ENCODE data around the gene INO80B. TPM values are rescaled to one million over a fixed set of nuclear protein-coding genes. Genes with fewer than 3 reads are reported as not detected.
"Not testable (repeated sequence)": the region's sequence is repeated elsewhere in the genome, so short reads cannot be mapped to it uniquely, and the experiment has no call there.

Gene INO80B
- polyA plus RNA-seq, 1 of the 3 experiments (the other 2 are of a cell fraction): 41.7 TPM

GRCh38 chr2:74419345-74419744 lies 35.5 kb upstream of the INO80B start:
- ChIA-PET CTCF (interaction anchor here (1.5 kb wide), 2 partner anchors 27 to 169 kb away, joined by 4 to 5 read pairs; no protein-coding TSS in a partner anchor), POLR2A (no interaction called here)
- 91% methylated on average over 1 of the region's 1 CpG for WGBS (ENCODE audit: low lambda C conversion rate)
- Histone ChIP-seq H2AFZ (ENCODE audit: low read depth) (no peak overlapping the region), H3K27ac (ENCODE audit: low read depth in 2 of 2, low read length in 1 of 2) (no peak overlapping the region), H3K4me2 (no peak overlapping the region), H3K4me1 (ENCODE audit: control insufficient read depth in 1 of 2, insufficient read depth in 2 of 2, low read depth in 1 of 2, low read length in 1 of 2) (peaks cover 0 to 16% of the 10 kb centered on the region in 2 experiments; a peak in 1 of 4 replicates), H3K27me3 (ENCODE audit: insufficient read depth) (no peaks in the 10 kb centered on the region), H3K79me2 (ENCODE audit: insufficient read depth) (no peaks in the 10 kb centered on the region), H3F3A (replicated peaks; ENCODE audit: insufficient read depth) (peaks cover 4% of the 10 kb centered on the region), H4K20me1 (ENCODE audit: insufficient read depth) (no peaks in the 10 kb centered on the region), H3K9me2 (no peaks in the 10 kb centered on the region), H3K4me3 (ENCODE audit: low read depth in 2 of 2, low read length in 1 of 2) (no peak overlapping the region), H3K36me3 (replicated peaks in 1 of 2; ENCODE audit: control insufficient read depth in 1 of 2, insufficient read depth in 2 of 2, low read length in 1 of 2) (peaks cover 0 to 3% of the 10 kb centered on the region in 2 experiments), H3K9ac (no peak overlapping the region), H3K9me3 (no peaks in the 10 kb centered on the region)
- DNase-seq: no peak
- TF ChIP-seq RCOR1 (IDR thresholded peaks at IDR 0.05; ENCODE audit: low read length): no peak
- no peak for TF ChIP-seq YY1 (IDR thresholded peaks at IDR 0.05; ENCODE audit: low read depth)
- TF ChIP-seq FOXJ3 (CRISPR knock-in tag; IDR thresholded peaks at IDR 0.05): no peak
- TF ChIP-seq, protein P1, sequence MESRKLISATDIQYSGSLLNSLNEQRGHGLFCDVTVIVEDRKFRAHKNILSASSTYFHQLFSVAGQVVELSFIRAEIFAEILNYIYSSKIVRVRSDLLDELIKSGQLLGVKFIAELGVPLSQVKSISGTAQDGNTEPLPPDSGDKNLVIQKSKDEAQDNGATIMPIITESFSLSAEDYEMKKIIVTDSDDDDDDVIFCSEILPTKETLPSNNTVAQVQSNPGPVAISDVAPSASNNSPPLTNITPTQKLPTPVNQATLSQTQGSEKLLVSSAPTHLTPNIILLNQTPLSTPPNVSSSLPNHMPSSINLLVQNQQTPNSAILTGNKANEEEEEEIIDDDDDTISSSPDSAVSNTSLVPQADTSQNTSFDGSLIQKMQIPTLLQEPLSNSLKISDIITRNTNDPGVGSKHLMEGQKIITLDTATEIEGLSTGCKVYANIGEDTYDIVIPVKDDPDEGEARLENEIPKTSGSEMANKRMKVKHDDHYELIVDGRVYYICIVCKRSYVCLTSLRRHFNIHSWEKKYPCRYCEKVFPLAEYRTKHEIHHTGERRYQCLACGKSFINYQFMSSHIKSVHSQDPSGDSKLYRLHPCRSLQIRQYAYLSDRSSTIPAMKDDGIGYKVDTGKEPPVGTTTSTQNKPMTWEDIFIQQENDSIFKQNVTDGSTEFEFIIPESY (IDR thresholded peaks at IDR 0.05; ENCODE audit: borderline replicate concordance, low read depth): no peak

GRCh38 chr2:74420006-74420405 lies 34.9 kb upstream of the INO80B start:
- ChIA-PET POLR2A (interaction anchor here (1.2 kb wide), 1 partner anchor 31 kb away, joined by 6 read pairs; no protein-coding TSS in a partner anchor), CTCF (interaction anchor here (1.0 to 3.8 kb wide), 2 partner anchors 28 to 170 kb away, joined by 3 to 22 read pairs; no protein-coding TSS in a partner anchor)
- Histone ChIP-seq H3K9me3 (no peaks in the 10 kb centered on the region), H3K79me2 (ENCODE audit: insufficient read depth) (no peaks in the 10 kb centered on the region), H3F3A (replicated peaks; ENCODE audit: insufficient read depth) (peaks cover 4% of the 10 kb centered on the region), H3K27ac (ENCODE audit: low read depth in 2 of 2, low read length in 1 of 2) (no peak overlapping the region), H3K4me1 (ENCODE audit: control insufficient read depth in 1 of 2, insufficient read depth in 2 of 2, low read depth in 1 of 2, low read length in 1 of 2) (peaks cover 0 to 16% of the 10 kb centered on the region in 2 experiments; a peak in 1 of 4 replicates), H3K27me3 (ENCODE audit: insufficient read depth) (no peaks in the 10 kb centered on the region), H3K4me2 (no peak overlapping the region), H3K36me3 (replicated peaks in 1 of 2; ENCODE audit: control insufficient read depth in 1 of 2, insufficient read depth in 2 of 2, low read length in 1 of 2) (peaks cover 0 to 6% of the 10 kb centered on the region in 2 experiments), H2AFZ (ENCODE audit: low read depth) (no peak overlapping the region; the same call in 1 of the 2 replicates), H3K9ac (no peak overlapping the region), H4K20me1 (ENCODE audit: insufficient read depth) (no peaks in the 10 kb centered on the region), H3K4me3 (ENCODE audit: low read depth in 2 of 2, low read length in 1 of 2) (no peak overlapping the region), H3K9me2 (no peaks in the 10 kb centered on the region)
- no peak for DNase-seq
- TF ChIP-seq SIN3A (IDR thresholded peaks at IDR 0.05; ENCODE audit: borderline replicate concordance, low read depth, low read length) (no peak), JUND (IDR thresholded peaks at IDR 0.05) (no peak)
- WGBS (ENCODE audit: low lambda C conversion rate): 98% methylated on average over 2 of the region's 2 CpGs

GRCh38 chr2:74420443-74421103 lies 34.3 kb upstream of the INO80B start:
- Histone ChIP-seq H3K9ac (peak overlapping the region; percentile 81), H2AFZ (ENCODE audit: low read depth) (peak overlapping the region; percentile 81; the same call in 1 of the 2 replicates), H3K4me3 (ENCODE audit: low read depth in 2 of 2, low read length in 1 of 2) (peak overlapping the region; percentile 87), H3K27ac (ENCODE audit: low read depth in 2 of 2, low read length in 1 of 2) (peak overlapping the region; percentile 82 to 94), H3K4me1 (ENCODE audit: control insufficient read depth in 1 of 2, insufficient read depth in 2 of 2, low read depth in 1 of 2, low read length in 1 of 2) (peaks cover 0 to 16% of the 10 kb centered on the region in 2 experiments; a peak in 1 of 4 replicates), H3K4me2 (peak overlapping the region; percentile 75)
- not testable (repeated sequence) for H3K27me3 ChIP-seq (ENCODE audit: insufficient read depth); H3K79me2 ChIP-seq (ENCODE audit: insufficient read depth); H3K36me3 ChIP-seq (replicated peaks in 1 of 2; ENCODE audit: control insufficient read depth in 1 of 2, insufficient read depth in 2 of 2, low read length in 1 of 2); H3K9me3 ChIP-seq; DNase-seq; H3F3A ChIP-seq (replicated peaks; ENCODE audit: insufficient read depth); H4K20me1 ChIP-seq (ENCODE audit: insufficient read depth); H3K9me2 ChIP-seq
- WGBS (ENCODE audit: low lambda C conversion rate): 52% methylated on average over 19 of the region's 19 CpGs
- CTCF ChIA-PET: interaction anchor here (0.7 to 3.8 kb wide), 7 partner anchors 8 to 171 kb away, joined by 3 to 22 read pairs (median 4); no protein-coding TSS in a partner anchor
- POLR2A ChIA-PET: interaction anchor here (0.7 to 3.1 kb wide), 13 partner anchors 8 to 242 kb away, joined by 3 to 28 read pairs (median 4); partner anchors contain the start of genes CCDC142, DCTN1, INO80B and MOB1A
